ENCODE measurements around the gene AFF3.

GRCh38 chr2:99961196-99961913 lies 181.0 kb downstream of the AFF3 start:
- no peak for TF ChIP-seq CTCF (IDR thresholded peaks at IDR 0.05)
- TF ChIP-seq POLR2A (IDR thresholded peaks at IDR 0.05), result no peak

Data from right lobe of liver (tissue), 4 donors.